OCI-LY1 (cell line): ENCODE data around the gene SFI1.
"Not testable (repeated sequence)": the region's sequence is repeated elsewhere in the genome, so short reads cannot be mapped to it uniquely, and the experiment has no call there.

Experiments used
- H2AFZ ChIP-seq: fragments of 200-600 bp; sonication (generic), shearing (Covaris generic); 2 replicates; pipeline ENCODE4 v1.6.0; 2014; ENCODE audit warnings: antibody characterized with exemption, mild to moderate bottlenecking, low read length
- H3F3A ChIP-seq: fragments of 200-600 bp; sonication (generic), shearing (Covaris generic); 2 replicates; pipeline ENCODE4 v1.6.0; 2014; ENCODE audit warnings: mild to moderate bottlenecking, antibody characterized with exemption, low read length, moderate library complexity; ENCODE audit not compliant: insufficient read depth
- H3K27ac ChIP-seq: fragments of 200-600 bp; sonication (generic); 2 replicates; pipeline ENCODE4 v1.5.1; 2014; ENCODE audit warnings: low read length, mixed run types, mild to moderate bottlenecking, low read depth; ENCODE audit not compliant: poor library complexity, severe bottlenecking
- H3K27me3 ChIP-seq: fragments of 200-600 bp; sonication (generic); 2 replicates; pipeline ENCODE4 v1.6.0; 2014; ENCODE audit warnings: antibody characterized with exemption, mild to moderate bottlenecking, low read length, moderate library complexity; ENCODE audit not compliant: insufficient read depth
- H3K36me3 ChIP-seq: fragments of 200-600 bp; sonication (generic); 2 replicates; pipeline ENCODE4 v1.6.1; 2014; ENCODE audit warnings: mild to moderate bottlenecking, antibody characterized with exemption, low read length, moderate library complexity, mixed read lengths; ENCODE audit not compliant: insufficient read depth
- H3K4me1 ChIP-seq: fragments of 200-600 bp; sonication (generic); 2 replicates; pipeline ENCODE4 v1.5.1; 2014; ENCODE audit warnings: mild to moderate bottlenecking, low read length, moderate library complexity; ENCODE audit not compliant: insufficient read depth, severe bottlenecking
- H3K4me2 ChIP-seq: fragments of 200-600 bp; sonication (generic), shearing (Covaris generic); 2 replicates; pipeline ENCODE4 v1.6.1; 2014; ENCODE audit warnings: low read length
- H3K4me3 ChIP-seq: fragments of 200-600 bp; sonication (generic); 2 replicates; pipeline ENCODE4 v1.5.1; 2014; ENCODE audit warnings: low read length, low read depth, mild to moderate bottlenecking, mixed read lengths; ENCODE audit not compliant: poor library complexity, severe bottlenecking
- H3K79me2 ChIP-seq: fragments of 200-600 bp; shearing (Covaris generic); 2 replicates; pipeline ENCODE4 v1.6.1; 2016; ENCODE audit warnings: mixed run types, low read length, mixed read lengths; ENCODE audit not compliant: insufficient read depth
- H3K9ac ChIP-seq: fragments of 200-600 bp; sonication (generic), shearing (Covaris generic); 2 replicates; pipeline ENCODE4 v1.6.1; 2014; ENCODE audit warnings: mild to moderate bottlenecking, low read length, mixed read lengths
- H3K9me2 ChIP-seq: fragments of 200-600 bp; sonication (generic), shearing (Covaris generic); 2 replicates; pipeline ENCODE4 v1.6.1; 2014; ENCODE audit warnings: low read depth, mild to moderate bottlenecking, low read length, mixed read lengths
- H3K9me3 ChIP-seq: fragments of 200-600 bp; shearing (Covaris generic); 2 replicates; pipeline ENCODE4 v1.6.1; 2014; ENCODE audit warnings: low read length, mixed read lengths
- H4K20me1 ChIP-seq: fragments of 200-600 bp; sonication (generic), shearing (Covaris generic); 2 replicates; pipeline ENCODE4 v1.6.0; 2016; ENCODE audit warnings: mild to moderate bottlenecking, low read length; ENCODE audit not compliant: insufficient read depth
- CTCF ChIP-seq: fragments of 200-600 bp; sonication (generic), shearing (Covaris generic); IDR thresholded peaks from 2 replicates; pipeline ENCODE4 v1.5.1; 2017; ENCODE audit warnings: mild to moderate bottlenecking, antibody characterized with exemption, low read length, moderate library complexity, mixed read lengths
- EZH2 ChIP-seq: fragments of 200-600 bp; sonication (generic), shearing (Covaris generic); IDR thresholded peaks from 2 replicates; pipeline ENCODE4 v1.8.0; 2017; ENCODE audit warnings: borderline replicate concordance, mixed run types, mild to moderate bottlenecking, antibody characterized with exemption, low read length, moderate library complexity, mixed read lengths

SFI1 gene

GRCh38 chr22:31520051-31520450 is 23.7 kb downstream of the SFI1 start:
- no peak overlapping the region for H2AFZ ChIP-seq
- H3F3A ChIP-seq = 0 out of 2 replicates have a peak, but pooled peaks cover 3% of the 10 kb centered on the region
- no peaks in the 10 kb centered on the region; the same call in 1 of the 2 replicates for H3K9me3 ChIP-seq
- H3K9me2 ChIP-seq = no peaks in the 10 kb centered on the region
- H4K20me1 ChIP-seq = no peaks in the 10 kb centered on the region
- H3K27ac ChIP-seq = no peak overlapping the region
- H3K79me2 ChIP-seq = peaks cover 55% of the 10 kb centered on the region
- no peak overlapping the region for H3K4me3 ChIP-seq
- no peak overlapping the region for H3K9ac ChIP-seq
- H3K36me3 ChIP-seq = peaks cover 56% of the 10 kb centered on the region
- H3K4me1 ChIP-seq = no peaks in the 10 kb centered on the region
- H3K27me3 ChIP-seq = no peaks in the 10 kb centered on the region
- no peak overlapping the region for H3K4me2 ChIP-seq
- TF ChIP-seq CTCF = no peak
- no peak for TF ChIP-seq EZH2

- H3K4me2 ChIP-seq, H4K20me1 ChIP-seq, H3K4me1 ChIP-seq, H3F3A ChIP-seq, H2AFZ ChIP-seq, H3K4me3 ChIP-seq, H3K9me2 ChIP-seq, H3K27me3 ChIP-seq, H3K9me3 ChIP-seq, H3K27ac ChIP-seq, H3K9ac ChIP-seq: not testable (repeated sequence)
- peaks cover 42% of the 10 kb centered on the region for H3K79me2 ChIP-seq
- peaks cover 69% of the 10 kb centered on the region for H3K36me3 ChIP-seq
These were observed 27.8 kb downstream of the SFI1 start for GRCh38 chr22:31524132-31524531.

DNA sequence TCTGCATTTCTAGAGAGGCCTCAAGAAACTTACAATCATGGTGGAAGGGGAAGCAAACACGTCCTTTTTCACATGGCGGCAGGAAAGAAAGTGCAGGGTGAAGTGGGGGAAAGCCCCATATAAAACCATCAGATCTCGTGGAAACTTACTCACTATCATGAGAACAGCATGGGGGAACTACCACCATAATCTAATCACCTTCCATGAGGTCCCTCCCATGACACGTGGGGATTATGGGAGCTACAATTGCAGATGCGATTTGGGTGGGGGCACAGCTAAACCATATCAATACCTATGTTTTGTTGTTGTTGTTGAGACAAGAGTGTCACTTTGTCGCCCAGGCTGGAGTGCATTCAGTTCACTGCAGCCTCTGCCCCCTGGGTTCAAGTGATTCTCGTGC is 29.9 kb downstream of the SFI1 start:
- Histone ChIP-seq H3K79me2 (peaks cover 29% of the 10 kb centered on the region), H3K4me3 (no peak overlapping the region), H3K27ac (no peak overlapping the region), H4K20me1 (no peaks in the 10 kb centered on the region), H3K4me1 (no peaks in the 10 kb centered on the region), H3K9me3 (peaks cover 5% of the 10 kb centered on the region; the same call in 1 of the 2 replicates), H2AFZ (no peak overlapping the region), H3K9me2 (no peaks in the 10 kb centered on the region), H3K9ac (no peak overlapping the region), H3K27me3 (no peaks in the 10 kb centered on the region), H3K36me3 (peaks cover 75% of the 10 kb centered on the region), H3K4me2 (no peak overlapping the region), H3F3A (no peaks in the 10 kb centered on the region)
- TF ChIP-seq CTCF (no peak), EZH2 (no peak)

DNA sequence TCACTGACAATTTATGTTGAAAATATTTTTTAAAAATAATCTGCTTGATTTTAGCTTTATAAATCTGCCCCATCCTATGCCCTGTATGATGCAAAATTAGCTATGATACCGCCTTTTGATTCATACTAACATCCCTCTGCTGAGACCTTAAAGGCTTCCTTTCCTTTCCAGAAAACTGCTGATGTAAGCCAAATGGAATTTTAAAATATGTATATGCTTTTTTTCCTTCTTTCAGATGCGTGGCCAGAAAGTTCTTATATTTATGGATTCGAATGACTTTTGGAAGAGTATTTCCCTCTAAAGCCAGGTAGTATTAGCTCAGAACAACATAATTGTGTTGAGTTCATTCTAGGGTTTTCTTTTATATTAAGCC is 34.5 kb downstream of the SFI1 start:
- no peaks in the 10 kb centered on the region for H4K20me1 ChIP-seq
- peaks cover 4% of the 10 kb centered on the region for H3K79me2 ChIP-seq
- H3K9me2 ChIP-seq = no peaks in the 10 kb centered on the region
- no peaks in the 10 kb centered on the region for H3F3A ChIP-seq
- H3K9me3 ChIP-seq = peaks cover 1% of the 10 kb centered on the region; the same call in 1 of the 2 replicates
- H3K4me2 ChIP-seq = no peak overlapping the region
- TF ChIP-seq EZH2 = no peak
- TF ChIP-seq CTCF = no peak
- H3K27ac ChIP-seq = no peak overlapping the region
- no peaks in the 10 kb centered on the region for H3K27me3 ChIP-seq
- H3K4me3 ChIP-seq = no peak overlapping the region
- peaks cover 61% of the 10 kb centered on the region for H3K36me3 ChIP-seq
- no peak overlapping the region for H3K9ac ChIP-seq
- H3K4me1 ChIP-seq = no peaks in the 10 kb centered on the region
- no peak overlapping the region for H2AFZ ChIP-seq
